Endothelial cell of umbilical vein (primary cell): Measurements from ENCODE around the gene SPATA2L. TPM values are rescaled to one million over a fixed set of nuclear protein-coding genes. Genes with fewer than 3 reads are reported as not detected.
"Not testable (repeated sequence)": the region's sequence is repeated elsewhere in the genome, so short reads cannot be mapped to it uniquely, and the experiment has no call there.

Source experiments
- BruUV-seq: library from RNA; stranded (reverse); fragments of 400-500 nt; replicated peaks from 2 replicates; lab custom pipeline; 2021; lab: Mats Ljungman, UMichigan
- CTCF ChIA-PET: fragments of 300-600, 350-600 bp; sonication (Branson Sonifier 250); formaldehyde crosslinking; loops from one replicate; lab custom pipeline; 2021; ENCODE audit warnings: antibody characterized with exemption, inconsistent platforms; lab: Charles Lee
- POLR2A ChIA-PET: fragments of 300-600, 350-600 bp; sonication (Branson Sonifier 250); formaldehyde crosslinking; loops from one replicate; lab custom pipeline; 2021; ENCODE audit warnings: antibody characterized with exemption, inconsistent platforms; lab: Charles Lee
- DNase-seq: peaks from one replicate; pipeline ENCODE4 v3.0.0-alpha.2; 2011; ENCODE audit warnings: low read depth, low spot score
- FAIRE-seq: peaks from 2 replicates; lab custom pipeline; 2011; peaks lifted over from hg19 to GRCh38; lab: Jason Lieb, UNC
- H2AFZ ChIP-seq: 2 replicates; pipeline ENCODE4 v1.6.0; 2012; ENCODE audit warnings: low read depth, low read length, control low read depth, inconsistent platforms
- H3K27ac ChIP-seq: 2 replicates; pipeline ENCODE4 v1.5.1; 2011; ENCODE audit warnings: low read depth, mild to moderate bottlenecking, control low read depth, low read length, moderate library complexity; ENCODE audit not compliant: insufficient read depth
- H3K27me3 ChIP-seq, 2 experiments: 2 replicates each; pipeline versions ENCODE4 v1.6.0 to v1.6.1; 2011; ENCODE audit warnings: low read length in 2 of 2, mixed read lengths in 1 of 2; ENCODE audit not compliant: control insufficient read depth in 2 of 2, insufficient read depth in 2 of 2
- H3K36me3 ChIP-seq, 2 experiments: 2 replicates in 1 of 2; 3 replicates in 1 of 2; pipeline ENCODE4 v1.5.1; 2011; ENCODE audit warnings: low read length in 2 of 2, mild to moderate bottlenecking in 1 of 2, moderate library complexity in 1 of 2; ENCODE audit not compliant: control insufficient read depth in 2 of 2, insufficient read depth in 2 of 2; ENCODE audit errors: extremely low read depth in 1 of 2
- H3K4me1 ChIP-seq: 3 replicates; pipeline ENCODE4 v1.5.1; 2011; ENCODE audit warnings: mild to moderate bottlenecking, low read length; ENCODE audit not compliant: control insufficient read depth, insufficient read depth; ENCODE audit errors: extremely low read depth
- H3K4me2 ChIP-seq: 2 replicates; pipeline ENCODE4 v1.6.1; 2011; ENCODE audit warnings: low read length, control low read depth, mixed read lengths; ENCODE audit not compliant: insufficient read depth
- H3K4me3 ChIP-seq, 3 experiments: fragments of 200-600 bp in 1 of 3; sonication (generic), shearing (Covaris generic) in 1 of 3; replicated peaks in 1 of 3; 2 replicates each; pipeline ENCODE4 v1.5.1; 2011 to 2016; ENCODE audit warnings: control low read depth in 3 of 3, low read length in 3 of 3, mild to moderate bottlenecking in 2 of 3, inconsistent platforms in 1 of 3, low read depth in 1 of 3, moderate library complexity in 1 of 3; ENCODE audit not compliant: insufficient read depth in 1 of 3
- H3K79me2 ChIP-seq: 2 replicates; pipeline ENCODE4 v1.6.0; 2012; ENCODE audit warnings: low read length, inconsistent platforms; ENCODE audit not compliant: control insufficient read depth, insufficient read depth
- H3K9ac ChIP-seq: replicated peaks from 2 replicates; pipeline ENCODE3; 2011; ENCODE audit warnings: low read length, control low read depth; ENCODE audit not compliant: insufficient read depth; ENCODE audit errors: extremely low read depth
- H3K9me1 ChIP-seq: replicated peaks from 3 replicates; pipeline ENCODE4 v1.6.0; 2011; ENCODE audit warnings: mild to moderate bottlenecking, low read length; ENCODE audit not compliant: control insufficient read depth, insufficient read depth; ENCODE audit errors: extremely low read depth
- H3K9me3 ChIP-seq: replicated peaks from 2 replicates; pipeline ENCODE4 v1.5.1; 2012; ENCODE audit warnings: low read length, inconsistent platforms; ENCODE audit not compliant: control insufficient read depth, insufficient read depth
- H4K20me1 ChIP-seq: replicated peaks from 2 replicates; pipeline ENCODE3; 2011; ENCODE audit warnings: mild to moderate bottlenecking, low read length; ENCODE audit not compliant: control insufficient read depth, insufficient read depth; ENCODE audit errors: extremely low read depth
- EZH2 ChIP-seq: IDR thresholded peaks from 2 replicates; pipeline ENCODE4 v1.6.1; 2012; ENCODE audit warnings: borderline replicate concordance, low read depth, mild to moderate bottlenecking, moderate library complexity, low read length, inconsistent platforms; ENCODE audit not compliant: severe bottlenecking
- FOS ChIP-seq: IDR thresholded peaks from 2 replicates; pipeline ENCODE4 v1.6.1; 2011; ENCODE audit warnings: mild to moderate bottlenecking, low read length, moderate library complexity, borderline replicate concordance; ENCODE audit not compliant: insufficient read depth
- GATA2 ChIP-seq: IDR thresholded peaks from 2 replicates; pipeline ENCODE4 v1.7.0; 2011; ENCODE audit warnings: low read depth, mild to moderate bottlenecking, moderate library complexity, mixed read lengths, low read length; ENCODE audit not compliant: insufficient read length, insufficient read depth
- JUN ChIP-seq: IDR thresholded peaks from 2 replicates; pipeline ENCODE4 v1.6.1; 2011; ENCODE audit warnings: borderline replicate concordance, low read depth; ENCODE audit not compliant: insufficient read length, insufficient read depth
- MYC ChIP-seq: IDR thresholded peaks from one replicate; pipeline ENCODE4 v1.6.1; 2011; ENCODE audit warnings: mild to moderate bottlenecking, low read depth, low read length
- POLR2A ChIP-seq: IDR thresholded peaks from 2 replicates; pipeline ENCODE4 v1.6.1; 2012; ENCODE audit warnings: low read depth, mild to moderate bottlenecking, control low read depth, low read length
- POLR2AphosphoS5 ChIP-seq: IDR thresholded peaks from 2 replicates; pipeline ENCODE4 v1.6.1; 2012; ENCODE audit warnings: low read depth, mild to moderate bottlenecking, control low read depth, low read length, moderate library complexity; ENCODE audit not compliant: insufficient read depth
- dilution Hi-C: fragments of 300-500 bp; cut with MboI; formaldehyde crosslinking; loops from one replicate; pipeline ENCODE4 v1.15.0; 2019; ENCODE audit warnings: low sequenced_read_pairs; ENCODE audit not compliant: extremely low pct_ligation_motif_present
- intact Hi-C: fragments of 100-400 bp; cut with micrococcal nuclease; formaldehyde crosslinking; loops from one replicate; pipeline ENCODE4 v1.10.0; 2022
- polyA plus RNA-seq, 4 experiments: library from polyadenylated mRNA; depleted of rRNA in 3 of 4; stranded (reverse) in 3 of 4; unstranded in 1 of 4; fragments of >200 nt; gene quantifications; 2 replicates each; pipeline versions ENCODE4 v1.2.1 to v1.2.3, GENCODE V29; 2011 to 2012; ENCODE audit warnings: missing spikeins in 1 of 4
- total RNA-seq: library from RNA; stranded (reverse); gene quantifications from 2 replicates; pipeline ENCODE4 v1.2.3, GENCODE V29; 2021
- TF ChIP-seq, protein P1 (sequence below), 2 donors: IDR thresholded peaks; 1 replicate in 1 of 2; 2 replicates in 1 of 2; pipeline ENCODE4 v1.5.1; 2011; ENCODE audit warnings: low read length in 2 of 2, mild to moderate bottlenecking in 2 of 2, moderate library complexity in 2 of 2, control low read depth in 1 of 2, inconsistent platforms in 1 of 2, low read depth in 1 of 2; ENCODE audit not compliant: insufficient read depth in 1 of 2; ENCODE audit errors: extremely low read depth in 1 of 2
- TF ChIP-seq, protein P2 (sequence below): IDR thresholded peaks from 2 replicates; pipeline ENCODE4 v1.6.1; 2011; ENCODE audit not compliant: insufficient read depth, insufficient read length

Gene SPATA2L
- total and polyA plus RNA-seq, 2 donors (not counting 3 experiments of a cell fraction or from before 2014, with no cell fraction given): 7.3 to 7.4 TPM

DNA sequence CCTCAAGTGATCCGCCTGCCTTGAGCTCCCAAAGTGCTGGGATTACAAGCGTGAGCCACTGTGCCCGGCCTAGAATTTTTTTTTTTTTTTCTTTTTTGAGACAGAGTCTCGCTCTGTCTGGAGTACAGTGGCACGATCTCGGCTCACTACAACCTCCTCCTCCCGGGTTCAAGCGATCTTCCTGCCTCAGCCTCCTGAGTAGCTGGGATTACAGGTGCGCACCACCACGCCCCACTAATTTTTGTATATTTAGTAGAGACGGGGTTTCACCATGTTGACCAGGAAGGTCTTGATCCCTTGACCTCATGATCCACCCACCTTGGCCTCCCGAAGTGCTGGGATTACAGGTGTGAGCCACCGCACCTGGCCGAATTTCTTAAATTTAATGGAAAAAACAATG, 2.8 kb downstream of the SPATA2L start:
- DNase-seq, H2AFZ ChIP-seq, H3K9ac ChIP-seq, intact Hi-C loops, H3K27ac ChIP-seq, H3K9me3 ChIP-seq, POLR2A ChIA-PET, H3K4me3 ChIP-seq, H3K4me1 ChIP-seq, FAIRE-seq, H3K79me2 ChIP-seq, H3K4me2 ChIP-seq, dilution Hi-C loops, H4K20me1 ChIP-seq, BruUV-seq, H3K9me1 ChIP-seq, H3K27me3 ChIP-seq: not testable (repeated sequence)
- peaks cover 0 to 17% of the 10 kb centered on the region in 2 experiments for H3K36me3 ChIP-seq
- CTCF ChIA-PET: interaction anchor here (0.7 to 4.4 kb wide), 4 partner anchors 12 to 162 kb away, joined by 3 to 66 read pairs (median 28); partner anchors contain the start of gene CDK10

DNA sequence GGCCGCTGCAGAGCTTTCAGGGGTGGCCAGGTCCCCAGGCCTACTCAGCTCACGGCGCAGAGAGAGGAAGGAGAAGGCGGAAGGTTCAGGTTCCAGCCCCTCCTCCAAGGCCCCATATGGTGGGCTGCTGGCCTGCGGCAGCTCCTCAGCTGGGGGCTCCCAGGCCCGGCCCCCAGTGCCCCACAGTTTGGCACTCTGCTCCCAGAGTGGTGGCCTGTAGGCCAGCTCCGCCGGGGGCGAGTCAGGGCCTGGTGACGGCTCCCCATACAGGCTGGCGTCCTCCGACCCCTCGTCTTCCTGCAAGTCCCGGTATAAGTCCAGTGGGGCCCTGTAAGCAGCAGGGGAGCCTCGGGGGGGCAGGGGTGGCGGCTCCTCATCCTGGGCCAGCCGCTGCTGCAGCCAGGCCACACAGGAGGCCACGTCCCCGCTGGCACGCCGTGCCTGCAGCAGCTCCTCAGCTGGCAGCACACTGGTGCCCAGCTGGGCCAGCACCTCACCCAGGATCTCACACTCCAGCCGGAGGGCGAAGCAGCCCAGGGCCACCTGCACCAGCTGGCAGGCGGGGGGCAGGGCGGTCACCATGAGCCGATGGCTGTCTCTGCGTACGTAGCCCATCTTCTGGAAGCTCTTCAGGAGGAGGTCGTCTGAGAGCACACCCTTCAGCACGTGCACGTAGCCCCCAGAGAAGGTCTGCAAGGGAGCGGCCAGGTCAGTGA, 3.7 kb downstream of the SPATA2L start:
- H3K9me1 ChIP-seq: no peaks in the 10 kb centered on the region
- no peak for DNase-seq
- H3K4me2 ChIP-seq: no peak overlapping the region
- no peak overlapping the region for H3K4me3 ChIP-seq
- POLR2A ChIA-PET: no interaction called here
- CTCF ChIA-PET: interaction anchor here (0.7 to 4.4 kb wide), 3 partner anchors 8 to 163 kb away, joined by 3 to 66 read pairs (median 5); no protein-coding TSS in a partner anchor
- TF ChIP-seq GATA2: no peak
- TF ChIP-seq, protein P1, sequence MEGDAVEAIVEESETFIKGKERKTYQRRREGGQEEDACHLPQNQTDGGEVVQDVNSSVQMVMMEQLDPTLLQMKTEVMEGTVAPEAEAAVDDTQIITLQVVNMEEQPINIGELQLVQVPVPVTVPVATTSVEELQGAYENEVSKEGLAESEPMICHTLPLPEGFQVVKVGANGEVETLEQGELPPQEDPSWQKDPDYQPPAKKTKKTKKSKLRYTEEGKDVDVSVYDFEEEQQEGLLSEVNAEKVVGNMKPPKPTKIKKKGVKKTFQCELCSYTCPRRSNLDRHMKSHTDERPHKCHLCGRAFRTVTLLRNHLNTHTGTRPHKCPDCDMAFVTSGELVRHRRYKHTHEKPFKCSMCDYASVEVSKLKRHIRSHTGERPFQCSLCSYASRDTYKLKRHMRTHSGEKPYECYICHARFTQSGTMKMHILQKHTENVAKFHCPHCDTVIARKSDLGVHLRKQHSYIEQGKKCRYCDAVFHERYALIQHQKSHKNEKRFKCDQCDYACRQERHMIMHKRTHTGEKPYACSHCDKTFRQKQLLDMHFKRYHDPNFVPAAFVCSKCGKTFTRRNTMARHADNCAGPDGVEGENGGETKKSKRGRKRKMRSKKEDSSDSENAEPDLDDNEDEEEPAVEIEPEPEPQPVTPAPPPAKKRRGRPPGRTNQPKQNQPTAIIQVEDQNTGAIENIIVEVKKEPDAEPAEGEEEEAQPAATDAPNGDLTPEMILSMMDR (IDR thresholded peaks at IDR 0.05; ENCODE audit: extremely low read depth in 1 of 2, insufficient read depth in 1 of 2, low read depth in 1 of 2, low read length in 2 of 2): no peak
- no peak for TF ChIP-seq EZH2
- no peak for TF ChIP-seq POLR2AphosphoS5
- TF ChIP-seq POLR2A: no peak
- TF ChIP-seq FOS: no peak
- TF ChIP-seq, protein P2, sequence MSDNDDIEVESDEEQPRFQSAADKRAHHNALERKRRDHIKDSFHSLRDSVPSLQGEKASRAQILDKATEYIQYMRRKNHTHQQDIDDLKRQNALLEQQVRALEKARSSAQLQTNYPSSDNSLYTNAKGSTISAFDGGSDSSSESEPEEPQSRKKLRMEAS: no peak
- TF ChIP-seq JUN: no peak
- TF ChIP-seq MYC: no peak
- no peaks in the 10 kb centered on the region for H3K79me2 ChIP-seq
- no peak overlapping the region for H2AFZ ChIP-seq
- peaks cover 0 to 22% of the 10 kb centered on the region in 2 experiments for H3K36me3 ChIP-seq
- dilution Hi-C loops: no loop called here
- H3K4me1 ChIP-seq: peaks cover 9% of the 10 kb centered on the region
- BruUV-seq: no TSS peak
- intact Hi-C loops: no loop called here
- H3K9ac ChIP-seq: no peak overlapping the region
- no peaks in the 10 kb centered on the region for H4K20me1 ChIP-seq
- FAIRE-seq: no peak
- no peaks in the 10 kb centered on the region for H3K27me3 ChIP-seq
- H3K27ac ChIP-seq: no peak overlapping the region
- no peaks in the 10 kb centered on the region for H3K9me3 ChIP-seq
